Measurements from ENCODE around the gene ERMP1.

Gene ERMP1

GRCh38 chr9:5791870-5792269, 41.0 kb downstream of the ERMP1 start:
- Histone ChIP-seq H3K4me2 (ENCODE audit: insufficient read depth, low read length) (no peak overlapping the region), H3K36me3 (ENCODE audit: insufficient read depth, low read length) (no peaks in the 10 kb centered on the region; the same call in none of the 2 replicates), H3K9me3 (ENCODE audit: insufficient read depth, low read length, severe bottlenecking) (no peaks in the 10 kb centered on the region), H3K4me3 (ENCODE audit: low read depth in 1 of 2, low read length in 2 of 2) (no peak overlapping the region), H3K9ac (ENCODE audit: low read depth, low read length) (no peak overlapping the region), H3K27me3 (ENCODE audit: insufficient read depth, low read length, poor library complexity) (no peaks in the 10 kb centered on the region), H2AFZ (ENCODE audit: low read depth, low read length) (no peak overlapping the region), H4K20me1 (ENCODE audit: insufficient read depth, low read length) (no peaks in the 10 kb centered on the region), H3K4me1 (ENCODE audit: insufficient read depth, low read length) (no peaks in the 10 kb centered on the region), H3K27ac (ENCODE audit: low read length) (no peak overlapping the region), H3K79me2 (ENCODE audit: insufficient read depth, low read length) (no peaks in the 10 kb centered on the region)
- no peak for DNase-seq
- TF ChIP-seq, protein P1, sequence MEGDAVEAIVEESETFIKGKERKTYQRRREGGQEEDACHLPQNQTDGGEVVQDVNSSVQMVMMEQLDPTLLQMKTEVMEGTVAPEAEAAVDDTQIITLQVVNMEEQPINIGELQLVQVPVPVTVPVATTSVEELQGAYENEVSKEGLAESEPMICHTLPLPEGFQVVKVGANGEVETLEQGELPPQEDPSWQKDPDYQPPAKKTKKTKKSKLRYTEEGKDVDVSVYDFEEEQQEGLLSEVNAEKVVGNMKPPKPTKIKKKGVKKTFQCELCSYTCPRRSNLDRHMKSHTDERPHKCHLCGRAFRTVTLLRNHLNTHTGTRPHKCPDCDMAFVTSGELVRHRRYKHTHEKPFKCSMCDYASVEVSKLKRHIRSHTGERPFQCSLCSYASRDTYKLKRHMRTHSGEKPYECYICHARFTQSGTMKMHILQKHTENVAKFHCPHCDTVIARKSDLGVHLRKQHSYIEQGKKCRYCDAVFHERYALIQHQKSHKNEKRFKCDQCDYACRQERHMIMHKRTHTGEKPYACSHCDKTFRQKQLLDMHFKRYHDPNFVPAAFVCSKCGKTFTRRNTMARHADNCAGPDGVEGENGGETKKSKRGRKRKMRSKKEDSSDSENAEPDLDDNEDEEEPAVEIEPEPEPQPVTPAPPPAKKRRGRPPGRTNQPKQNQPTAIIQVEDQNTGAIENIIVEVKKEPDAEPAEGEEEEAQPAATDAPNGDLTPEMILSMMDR (IDR thresholded peaks at IDR 0.05; ENCODE audit: borderline replicate concordance, extremely low read depth, low read length, poor library complexity, severe bottlenecking), result no peak
- TF ChIP-seq EZH2 (IDR thresholded peaks at IDR 0.05; ENCODE audit: borderline replicate concordance, low read depth, low read length, severe bottlenecking), result no peak
- no peak for ATAC-seq (ENCODE audit: insufficient read depth, low read depth)

GRCh38 chr9:5790923-5791322, 42.0 kb downstream of the ERMP1 start:
- H3K27ac ChIP-seq (ENCODE audit: low read length), result no peak overlapping the region
- no peaks in the 10 kb centered on the region for H3K4me1 ChIP-seq (ENCODE audit: insufficient read depth, low read length)
- no peak overlapping the region for H3K4me2 ChIP-seq (ENCODE audit: insufficient read depth, low read length)
- no peaks in the 10 kb centered on the region for H3K9me3 ChIP-seq (ENCODE audit: insufficient read depth, low read length, severe bottlenecking)
- no peaks in the 10 kb centered on the region for H3K79me2 ChIP-seq (ENCODE audit: insufficient read depth, low read length)
- no peak overlapping the region for H3K9ac ChIP-seq (ENCODE audit: low read depth, low read length)
- peaks cover 7% of the 10 kb centered on the region for H3K36me3 ChIP-seq (ENCODE audit: insufficient read depth, low read length)
- no peaks in the 10 kb centered on the region for H4K20me1 ChIP-seq (ENCODE audit: insufficient read depth, low read length)
- ATAC-seq (ENCODE audit: insufficient read depth, low read depth) (no peak), DNase-seq (no peak)
- no peak overlapping the region for H3K4me3 ChIP-seq (ENCODE audit: low read depth in 1 of 2, low read length in 2 of 2)
- TF ChIP-seq, protein P1 (IDR thresholded peaks at IDR 0.05; ENCODE audit: borderline replicate concordance, extremely low read depth, low read length, poor library complexity, severe bottlenecking), result no peak
- TF ChIP-seq EZH2 (IDR thresholded peaks at IDR 0.05; ENCODE audit: borderline replicate concordance, low read depth, low read length, severe bottlenecking), result no peak
- H2AFZ ChIP-seq (ENCODE audit: low read depth, low read length), result no peak overlapping the region
- no peaks in the 10 kb centered on the region for H3K27me3 ChIP-seq (ENCODE audit: insufficient read depth, low read length, poor library complexity)

DNA sequence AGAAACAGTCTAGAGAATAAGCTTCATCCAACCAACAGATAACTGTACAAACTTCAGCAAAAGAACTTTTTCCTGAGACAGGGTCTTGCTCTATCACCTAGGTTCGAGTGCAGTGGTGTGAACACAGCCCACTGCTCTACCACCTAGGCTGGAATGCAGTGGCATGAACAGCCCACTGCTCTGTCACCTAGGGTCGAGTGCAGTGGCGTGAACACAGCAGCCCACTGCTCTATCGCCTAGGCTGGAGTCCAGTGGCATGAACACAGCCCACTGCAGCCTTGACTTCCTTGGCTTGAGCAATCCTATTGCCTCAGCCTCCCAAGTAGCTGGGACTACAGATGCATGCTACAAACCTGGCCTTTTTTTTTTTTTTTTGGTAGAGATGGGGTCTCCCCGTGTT, 43.4 kb downstream of the ERMP1 start:
- H3K27me3 ChIP-seq (ENCODE audit: insufficient read depth, low read length, poor library complexity), result no peaks in the 10 kb centered on the region
- DNase-seq (no peak), ATAC-seq (ENCODE audit: insufficient read depth, low read depth) (no peak)
- H3K9me3 ChIP-seq (ENCODE audit: insufficient read depth, low read length, severe bottlenecking), result no peaks in the 10 kb centered on the region
- peaks cover 12% of the 10 kb centered on the region for H3K36me3 ChIP-seq (ENCODE audit: insufficient read depth, low read length)
- no peak overlapping the region for H3K27ac ChIP-seq (ENCODE audit: low read length)
- H3K4me2 ChIP-seq (ENCODE audit: insufficient read depth, low read length), result no peak overlapping the region
- no peak overlapping the region for H2AFZ ChIP-seq (ENCODE audit: low read depth, low read length)
- no peaks in the 10 kb centered on the region for H4K20me1 ChIP-seq (ENCODE audit: insufficient read depth, low read length)
- H3K79me2 ChIP-seq (ENCODE audit: insufficient read depth, low read length), result no peaks in the 10 kb centered on the region
- H3K4me1 ChIP-seq (ENCODE audit: insufficient read depth, low read length), result no peaks in the 10 kb centered on the region
- H3K9ac ChIP-seq (ENCODE audit: low read depth, low read length), result no peak overlapping the region
- no peak overlapping the region for H3K4me3 ChIP-seq (ENCODE audit: low read depth in 1 of 2, low read length in 2 of 2)
- TF ChIP-seq, protein P1 (IDR thresholded peaks at IDR 0.05; ENCODE audit: borderline replicate concordance, extremely low read depth, low read length, poor library complexity, severe bottlenecking), result no peak
- TF ChIP-seq EZH2 (IDR thresholded peaks at IDR 0.05; ENCODE audit: borderline replicate concordance, low read depth, low read length, severe bottlenecking), result no peak

Data from DND-41 (cell line).